ENCODE data around the gene SCGB3A1.

Gene SCGB3A1

GRCh38 chr5:180611140-180611850, 20.0 kb upstream of the SCGB3A1 start:
- TF ChIP-seq USF1 (IDR thresholded peaks at IDR 0.05) (no peak), RAD21 (IDR thresholded peaks at IDR 0.05; ENCODE audit: low read depth) (peak; percentile 21; the same call in 1 of the 2 replicates)

GRCh38 chr5:180609817-180610550, 18.7 kb upstream of the SCGB3A1 start:
- TF ChIP-seq CREB1 (IDR thresholded peaks at IDR 0.05; ENCODE audit: low read depth) (no peak), TCF12 (IDR thresholded peaks at IDR 0.05; ENCODE audit: low read depth) (no peak), CEBPB (IDR thresholded peaks at IDR 0.05) (no peak), NFIC (IDR thresholded peaks at IDR 0.05) (no peak), REST (IDR thresholded peaks at IDR 0.05; ENCODE audit: low read depth) (no peak), MAX (IDR thresholded peaks at IDR 0.05) (no peak), RAD21 (IDR thresholded peaks at IDR 0.05; ENCODE audit: low read depth) (no peak), EP300 (IDR thresholded peaks at IDR 0.05; ENCODE audit: borderline replicate concordance) (no peak), TEAD4 (IDR thresholded peaks at IDR 0.05) (no peak)

GRCh38 chr5:180609386-180609785, 18.1 kb upstream of the SCGB3A1 start:
- TF ChIP-seq YY1 (IDR thresholded peaks at IDR 0.05; ENCODE audit: low read depth): no peak
- TF ChIP-seq REST (IDR thresholded peaks at IDR 0.05; ENCODE audit: low read depth): no peak
- TF ChIP-seq EGR1 (IDR thresholded peaks at IDR 0.05): no peak
- no peak for TF ChIP-seq USF1 (IDR thresholded peaks at IDR 0.05)
- no peak for TF ChIP-seq TCF12 (IDR thresholded peaks at IDR 0.05; ENCODE audit: low read depth)
- no peak for TF ChIP-seq ZBTB7A (IDR thresholded peaks at IDR 0.05; ENCODE audit: low read depth)
- no peak for TF ChIP-seq CREB1 (IDR thresholded peaks at IDR 0.05; ENCODE audit: low read depth)
- TF ChIP-seq EP300 (IDR thresholded peaks at IDR 0.05; ENCODE audit: borderline replicate concordance): no peak
- TF ChIP-seq TEAD4 (IDR thresholded peaks at IDR 0.05): no peak
- no peak for TF ChIP-seq TAF1 (IDR thresholded peaks at IDR 0.05; ENCODE audit: low read depth)
- no peak for TF ChIP-seq CEBPB (IDR thresholded peaks at IDR 0.05)
- no peak for TF ChIP-seq MAX (IDR thresholded peaks at IDR 0.05)
- TF ChIP-seq RAD21 (IDR thresholded peaks at IDR 0.05; ENCODE audit: low read depth): no peak
- no peak for TF ChIP-seq FOXM1 (IDR thresholded peaks at IDR 0.05; ENCODE audit: borderline replicate concordance, low read depth)
- no peak for TF ChIP-seq NFIC (IDR thresholded peaks at IDR 0.05)

- TF ChIP-seq TAF1 (IDR thresholded peaks at IDR 0.05; ENCODE audit: low read depth): no peak
- no peak for TF ChIP-seq NFIC (IDR thresholded peaks at IDR 0.05)
- no peak for TF ChIP-seq MAX (IDR thresholded peaks at IDR 0.05)
- no peak for TF ChIP-seq CREB1 (IDR thresholded peaks at IDR 0.05; ENCODE audit: low read depth)
- no peak for TF ChIP-seq TCF12 (IDR thresholded peaks at IDR 0.05; ENCODE audit: low read depth)
- no peak for TF ChIP-seq REST (IDR thresholded peaks at IDR 0.05; ENCODE audit: low read depth)
- TF ChIP-seq CEBPB (IDR thresholded peaks at IDR 0.05): no peak
- no peak for TF ChIP-seq TEAD4 (IDR thresholded peaks at IDR 0.05)
- TF ChIP-seq EP300 (IDR thresholded peaks at IDR 0.05; ENCODE audit: borderline replicate concordance): no peak
- no peak for TF ChIP-seq EGR1 (IDR thresholded peaks at IDR 0.05)
- TF ChIP-seq RAD21 (IDR thresholded peaks at IDR 0.05; ENCODE audit: low read depth): no peak
- no peak for TF ChIP-seq YY1 (IDR thresholded peaks at IDR 0.05; ENCODE audit: low read depth)
- TF ChIP-seq USF1 (IDR thresholded peaks at IDR 0.05): no peak
- TF ChIP-seq ZBTB7A (IDR thresholded peaks at IDR 0.05; ENCODE audit: low read depth): no peak
- TF ChIP-seq FOXM1 (IDR thresholded peaks at IDR 0.05; ENCODE audit: borderline replicate concordance, low read depth): no peak
Measured at GRCh38 chr5:180608572-180609310, 17.4 kb upstream of the SCGB3A1 start.

All from Ishikawa (cell line).